Right renal pelvis (tissue), 4 donors: ENCODE results near the gene TMEM179. TPM values are rescaled to one million over a fixed set of nuclear protein-coding genes. Genes with fewer than 3 reads are reported as not detected.

Source experiments
- DNase-seq, 4 donors: peaks; one replicate each; pipeline ENCODE4 v3.0.0-alpha.2; 2013; ENCODE audit warnings: low read depth in 4 of 4, low spot score in 3 of 4, missing footprints in 1 of 4
- polyA plus RNA-seq, 4 donors: library from polyadenylated mRNA; unstranded; fragments of 120-200 nt; gene quantifications; one replicate each; pipeline ENCODE4 v1.2.1, GENCODE V29; 2013; ENCODE audit not compliant: insufficient read length in 4 of 4

TMEM179 gene
- polyA plus RNA-seq, 4 donors = 0.87 to 1.6 (median 1.2) TPM

GRCh38 chr14:104574978-104575583, 29.5 kb downstream of the TMEM179 start:
- DNase-seq = no peak

GRCh38 chr14:104574536-104574935, 30.0 kb downstream of the TMEM179 start:
- no peak for DNase-seq

- no peak for DNase-seq
Measured at GRCh38 chr14:104573930-104574329, 30.6 kb downstream of the TMEM179 start.

- no peak for DNase-seq
Measured at GRCh38 chr14:104572668-104573067, 31.9 kb downstream of the TMEM179 start.

- DNase-seq = no peak
Measured at GRCh38 chr14:104572024-104572626, 32.4 kb downstream of the TMEM179 start.

- DNase-seq = no peak
Measured at GRCh38 chr14:104571246-104571645, 33.3 kb downstream of the TMEM179 start.

GRCh38 chr14:104569435-104569834, 35.1 kb downstream of the TMEM179 start:
- no peak for DNase-seq

GRCh38 chr14:104568620-104569019, 36.0 kb downstream of the TMEM179 start:
- no peak for DNase-seq

GRCh38 chr14:104567957-104568225, 36.7 kb downstream of the TMEM179 start:
- no peak for DNase-seq

- no peak for DNase-seq
Measured at GRCh38 chr14:104567141-104567956, 37.2 kb downstream of the TMEM179 start.

- no peak for DNase-seq
Measured at GRCh38 chr14:104564744-104565679, 39.6 kb downstream of the TMEM179 start.

GRCh38 chr14:104563742-104564615, 40.6 kb downstream of the TMEM179 start:
- peak in 1 of 4 donors; percentile 55 for DNase-seq

- DNase-seq = no peak
Measured at GRCh38 chr14:104563191-104563741, 41.3 kb downstream of the TMEM179 start.

GRCh38 chr14:104562606-104563005, 42.0 kb downstream of the TMEM179 start:
- no peak for DNase-seq

- no peak for DNase-seq
Measured at GRCh38 chr14:104561632-104562495, 42.7 kb downstream of the TMEM179 start.

GRCh38 chr14:104561124-104561557, 43.4 kb downstream of the TMEM179 start:
- no peak for DNase-seq

- DNase-seq = no peak
Measured at GRCh38 chr14:104560586-104560945, 44.0 kb downstream of the TMEM179 start.

GRCh38 chr14:104559804-104560585, 44.6 kb downstream of the TMEM179 start:
- no peak for DNase-seq
